Midbrain (tissue), 1 donor: ENCODE data around the gene RAB36.
A peak's percentile ranks its signal among the peaks of the same experiment; 100 is the strongest.

Source experiments
- DNase-seq: peaks from one replicate; lab custom pipeline; 2025; lab: John Stamatoyannopoulos, UW

Gene RAB36

DNA sequence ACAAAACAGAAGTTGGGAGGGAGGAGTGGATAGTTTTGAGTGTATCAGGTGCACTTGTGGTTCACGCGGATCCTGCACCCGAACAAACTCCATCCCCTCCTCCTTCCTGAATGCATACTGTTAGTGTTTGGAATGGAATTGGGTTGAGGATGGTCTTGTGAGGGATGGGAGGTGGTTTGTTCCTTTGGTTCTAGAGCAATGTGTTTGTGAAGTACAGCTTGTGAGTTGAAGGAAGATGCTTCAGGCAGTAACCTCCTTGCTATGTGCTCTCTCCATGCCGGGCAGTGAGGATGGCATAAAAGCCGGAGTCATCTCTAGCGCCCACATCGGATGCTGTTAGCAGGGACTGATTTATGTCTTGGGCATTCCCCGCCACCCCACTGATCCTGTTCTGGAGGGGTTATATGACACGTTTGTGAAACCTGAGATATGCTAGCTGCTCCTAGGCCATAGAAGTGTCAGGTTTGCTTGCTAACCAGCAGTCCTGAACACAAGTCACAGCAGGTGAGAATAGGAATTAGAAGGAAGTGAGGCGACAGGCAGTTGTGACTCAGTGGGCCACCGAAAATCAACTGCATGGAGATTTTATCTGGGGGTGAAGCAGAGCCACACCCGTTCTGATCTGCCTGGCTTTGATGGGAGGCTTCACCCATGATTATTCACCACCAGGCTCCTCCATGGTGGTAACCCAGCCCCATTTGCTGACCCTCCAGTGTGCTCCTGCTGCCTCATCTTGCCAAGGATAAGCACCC lies 37.2 kb downstream of the RAB36 start:
- peak; percentile 13 for DNase-seq

- DNase-seq = peak; percentile 83
Measured at GRCh38 chr22:23183061-23183698, 37.9 kb downstream of the RAB36 start.

- DNase-seq = no peak
Measured at GRCh38 chr22:23184100-23184763, 39.0 kb downstream of the RAB36 start.

DNA sequence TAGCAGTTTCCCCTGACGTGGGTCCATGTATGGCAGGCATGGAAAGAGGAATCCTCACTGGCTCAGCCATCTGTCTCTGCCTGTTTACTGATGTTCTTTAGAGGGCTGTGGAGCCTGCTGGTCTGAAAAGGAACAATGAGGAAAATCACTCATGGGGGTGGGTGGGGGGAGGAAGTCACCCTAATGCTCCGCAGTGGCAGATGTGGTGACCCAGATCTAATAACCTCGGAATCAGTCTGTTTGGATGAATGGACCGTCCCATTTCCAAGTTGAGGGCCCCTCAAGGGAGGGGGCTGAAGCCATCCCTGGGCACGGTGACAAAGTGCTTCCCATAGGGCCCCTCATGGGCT lies 39.5 kb downstream of the RAB36 start:
- no peak for DNase-seq

DNA sequence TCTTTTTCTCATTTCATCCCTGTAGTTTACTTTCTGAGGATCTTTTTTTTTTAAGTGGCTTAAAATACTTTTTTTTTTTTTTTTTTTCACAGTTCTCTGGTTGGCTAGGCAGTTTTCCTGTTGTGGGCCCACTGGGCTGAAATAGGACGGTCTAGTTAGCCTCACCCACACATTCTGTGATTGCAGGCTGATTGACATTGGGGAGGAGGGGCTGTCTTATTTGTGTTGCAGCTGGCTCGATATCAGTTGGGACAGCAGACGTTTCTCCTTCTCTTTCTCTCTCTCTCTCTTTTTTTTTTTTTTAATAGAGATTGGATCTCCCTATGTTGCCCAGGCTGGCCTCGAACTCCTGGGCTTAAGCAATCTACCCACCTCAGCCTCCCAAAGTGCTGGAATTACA lies 41.9 kb downstream of the RAB36 start:
- no peak for DNase-seq

- peak; percentile 37 for DNase-seq
Measured at GRCh38 chr22:23187871-23188700, 42.8 kb downstream of the RAB36 start.

DNA sequence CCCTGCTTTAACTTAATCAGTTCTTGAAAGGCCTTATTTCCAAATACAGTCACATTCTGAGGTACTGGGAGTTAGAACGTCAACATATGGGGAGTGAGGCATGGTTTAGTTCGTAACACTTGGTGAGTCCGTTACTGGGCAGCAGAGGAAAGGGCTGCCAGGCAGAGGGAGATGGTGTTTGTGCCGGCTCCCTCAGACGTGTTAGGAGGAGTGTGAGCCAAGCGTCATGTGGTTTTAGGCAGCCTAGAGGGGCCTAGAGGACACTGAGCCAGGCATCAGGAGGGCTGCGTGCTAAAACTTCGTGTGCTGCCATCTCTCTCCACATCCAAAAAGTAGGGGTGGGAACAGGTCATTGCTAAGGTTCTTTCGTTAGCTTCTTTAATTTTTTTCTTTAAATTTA lies 45.2 kb downstream of the RAB36 start:
- DNase-seq = no peak

GRCh38 chr22:23192133-23192532 lies 46.9 kb downstream of the RAB36 start:
- no peak for DNase-seq

GRCh38 chr22:23192558-23192957 lies 47.3 kb downstream of the RAB36 start:
- no peak for DNase-seq

GRCh38 chr22:23193196-23193827 lies 48.0 kb downstream of the RAB36 start:
- DNase-seq = no peak

- DNase-seq = no peak
Measured at GRCh38 chr22:23193882-23194281, 48.6 kb downstream of the RAB36 start.

DNA sequence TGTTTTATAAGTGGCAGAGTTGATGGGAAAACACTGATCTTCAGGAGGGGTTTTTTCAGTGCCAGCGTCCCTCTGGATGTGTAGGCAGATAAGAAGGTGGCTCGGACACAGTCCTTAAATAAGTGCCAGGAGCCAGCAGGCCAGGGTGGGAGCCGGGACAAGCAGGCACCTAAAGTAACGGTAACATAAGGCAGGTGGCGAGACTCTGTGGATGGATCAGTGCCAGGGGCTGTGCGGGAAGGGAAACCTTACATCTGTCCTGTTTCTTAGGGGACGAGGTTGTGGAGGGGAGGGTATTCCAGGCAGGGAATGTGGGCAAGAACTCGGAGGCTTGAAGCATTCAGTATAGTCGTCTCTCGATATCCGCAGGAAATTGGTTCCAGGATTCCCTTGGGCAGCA lies 50.9 kb downstream of the RAB36 start:
- DNase-seq = no peak

- DNase-seq = no peak
Measured at GRCh38 chr22:23197836-23198235, 52.6 kb downstream of the RAB36 start.

GRCh38 chr22:23199159-23199558 lies 53.9 kb downstream of the RAB36 start:
- no peak for DNase-seq

DNA sequence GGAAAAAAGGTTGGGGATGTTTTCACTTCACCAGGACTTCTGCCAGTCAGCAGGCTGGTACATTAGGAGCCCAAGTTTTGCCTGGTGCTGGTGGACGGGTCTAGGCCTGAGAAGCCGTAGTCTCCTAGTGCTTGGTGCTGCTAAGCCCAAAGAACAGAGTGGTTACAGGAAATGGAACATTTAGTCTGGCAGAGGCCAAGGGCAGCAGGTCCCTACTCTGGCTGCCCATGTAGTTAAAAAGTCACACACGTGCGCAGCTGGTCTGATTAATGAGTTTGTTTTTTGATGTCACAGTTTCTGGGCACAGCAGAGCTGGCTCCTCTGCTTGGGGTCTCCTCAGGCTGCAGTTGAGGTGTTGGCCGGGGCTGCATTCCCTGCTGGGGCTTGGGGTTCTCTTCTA lies 55.6 kb downstream of the RAB36 start:
- no peak for DNase-seq

- DNase-seq = no peak
Measured at GRCh38 chr22:23202812-23203451, 57.7 kb downstream of the RAB36 start.

DNA sequence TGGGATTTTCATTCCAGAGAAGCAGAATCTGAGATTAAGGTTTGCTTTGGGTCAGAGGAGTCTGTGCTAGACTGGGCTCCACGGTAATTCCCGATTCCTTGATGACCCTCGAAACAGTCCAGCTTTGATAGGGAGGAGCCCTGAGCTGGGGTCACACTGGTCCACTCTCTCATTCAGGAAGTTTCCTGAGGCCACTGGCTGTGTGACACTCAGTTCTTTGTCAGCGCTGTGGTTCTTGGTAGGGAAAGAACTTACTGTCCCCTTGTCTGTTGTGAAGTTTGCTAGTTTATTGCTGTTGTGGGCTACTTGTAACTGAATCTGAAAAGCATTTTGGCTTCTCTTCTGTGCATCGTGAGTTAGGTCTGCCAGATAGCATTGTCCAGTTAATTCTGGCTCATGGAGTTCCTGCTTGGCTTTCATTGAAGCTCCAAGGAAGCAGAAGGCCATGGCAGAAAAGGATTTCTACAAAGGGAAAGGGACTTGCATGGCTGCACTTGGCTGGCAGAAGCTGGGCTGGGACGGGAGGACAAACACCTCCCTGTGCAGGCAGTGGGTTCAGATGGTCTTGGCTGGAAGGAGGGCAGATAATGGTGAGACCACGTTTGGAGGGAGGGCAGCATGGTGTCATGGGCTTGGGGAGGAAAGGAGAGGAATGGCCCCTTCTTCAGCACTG lies 58.3 kb downstream of the RAB36 start:
- DNase-seq = peak; percentile 59

DNA sequence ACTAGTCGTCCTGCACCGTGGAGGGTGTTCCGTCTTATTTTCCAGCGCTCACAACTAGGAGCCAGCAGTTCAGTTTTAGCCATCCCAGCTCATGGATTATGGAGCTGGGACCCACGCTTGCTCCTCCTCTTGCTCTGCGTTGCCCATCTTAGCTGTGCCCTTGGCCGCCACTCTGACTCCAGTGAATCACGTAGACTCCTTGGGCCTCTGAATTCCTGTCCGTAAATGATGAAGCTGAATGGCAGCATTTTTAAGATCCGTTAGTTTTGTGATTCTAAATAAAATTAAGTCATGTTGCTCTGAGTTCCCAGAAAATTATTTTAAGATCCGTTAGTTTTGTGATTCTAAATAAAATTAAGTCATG lies 58.8 kb downstream of the RAB36 start:
- no peak for DNase-seq

- no peak for DNase-seq
Measured at GRCh38 chr22:23204541-23205157, 59.4 kb downstream of the RAB36 start.

GRCh38 chr22:23205339-23206049 lies 60.2 kb downstream of the RAB36 start:
- DNase-seq = peak; percentile 36
